Hematopoietic multipotent progenitor cell treated with erythropoietin and hydrocortisone succinate and interleukin-3 and kit ligand, for 15 days (in vitro differentiated cells): ENCODE measurements around the gene KIAA1671.

Experiments used
- DNase-seq: peaks from one replicate; pipeline ENCODE4 v3.0.0-alpha.2; 2015; ENCODE audit warnings: low spot score

KIAA1671 gene

GRCh38 chr22:25014896-25015755 is 62.6 kb downstream of the KIAA1671 start:
- no peak for DNase-seq

GRCh38 chr22:25016311-25016710 is 63.8 kb downstream of the KIAA1671 start:
- DNase-seq, result no peak

GRCh38 chr22:25018009-25018408 is 65.5 kb downstream of the KIAA1671 start:
- DNase-seq, result no peak

GRCh38 chr22:25019427-25020184 is 67.1 kb downstream of the KIAA1671 start:
- DNase-seq, result no peak

GRCh38 chr22:25021409-25021808 is 68.9 kb downstream of the KIAA1671 start:
- no peak for DNase-seq

GRCh38 chr22:25021976-25022711 is 69.6 kb downstream of the KIAA1671 start:
- no peak for DNase-seq

- DNase-seq, result no peak
Observed at GRCh38 chr22:25023879-25024278, 71.4 kb downstream of the KIAA1671 start.

GRCh38 chr22:25024895-25025294 is 72.4 kb downstream of the KIAA1671 start:
- DNase-seq, result no peak

- no peak for DNase-seq
Observed at GRCh38 chr22:25025491-25026400, 73.2 kb downstream of the KIAA1671 start.

- DNase-seq, result no peak
Observed at GRCh38 chr22:25027043-25027906, 74.8 kb downstream of the KIAA1671 start.

- DNase-seq, result no peak
Observed at GRCh38 chr22:25027959-25028840, 75.7 kb downstream of the KIAA1671 start.

- DNase-seq, result no peak
Observed at GRCh38 chr22:25028841-25029141, 76.3 kb downstream of the KIAA1671 start.

GRCh38 chr22:25029181-25029580 is 76.7 kb downstream of the KIAA1671 start:
- DNase-seq, result no peak

- DNase-seq, result no peak
Observed at GRCh38 chr22:25030636-25031035, 78.1 kb downstream of the KIAA1671 start.

- DNase-seq, result no peak
Observed at GRCh38 chr22:25032066-25032465, 79.5 kb downstream of the KIAA1671 start.

- DNase-seq, result no peak
Observed at GRCh38 chr22:25035715-25036114, 83.2 kb downstream of the KIAA1671 start.

GRCh38 chr22:25038239-25038638 is 85.7 kb downstream of the KIAA1671 start:
- no peak for DNase-seq

GRCh38 chr22:25038771-25039170 is 86.3 kb downstream of the KIAA1671 start:
- DNase-seq, result no peak

- no peak for DNase-seq
Observed at GRCh38 chr22:25039255-25039654, 86.7 kb downstream of the KIAA1671 start.

GRCh38 chr22:25039754-25040153 is 87.2 kb downstream of the KIAA1671 start:
- DNase-seq, result no peak
